IMR-90 (cell line): ENCODE measurements around the gene TMEM63A. TPM values are rescaled to one million over a fixed set of nuclear protein-coding genes. Genes with fewer than 3 reads are reported as not detected.

Experiments
- ATAC-seq: fragments of 200-7000 bp; cut with Tn5 transposase; 2 replicates; pipeline ENCODE4 v1.9.1; 2020; ENCODE audit warnings: low read depth, mild to moderate bottlenecking, moderate library complexity
- BruUV-seq: library from RNA; stranded (reverse); fragments of 400-500 nt; replicated peaks from 2 replicates; lab custom pipeline; 2021; lab: Mats Ljungman, UMichigan
- CTCF ChIA-PET: fragments of 300-600 bp; formaldehyde crosslinking; extraction: SDS; loops from one replicate; lab custom pipeline; 2021; ENCODE audit warnings: antibody characterized with exemption; lab: Yijun Ruan, JAX
- POLR2A ChIA-PET: fragments of 300-600 bp; sonication (Branson Sonifier 250); formaldehyde crosslinking; loops from one replicate; lab custom pipeline; 2022; ENCODE audit warnings: antibody characterized with exemption; ENCODE audit not compliant: unreplicated experiment; lab: Charles Lee
- DNase-seq: peaks from one replicate; pipeline ENCODE4 v3.0.0; 2013
- H2AFZ ChIP-seq: replicated peaks from 2 replicates; pipeline ENCODE3; 2013; ENCODE audit warnings: low read length, mild to moderate bottlenecking; ENCODE audit not compliant: poor library complexity
- H2AK5ac ChIP-seq: 2 replicates; pipeline ENCODE4 v1.6.1; 2013; ENCODE audit warnings: low read depth, low read length, inconsistent platforms
- H2AK9ac ChIP-seq: replicated peaks from 2 replicates; pipeline ENCODE3; 2013; ENCODE audit warnings: mild to moderate bottlenecking, low read depth, low read length, moderate library complexity; ENCODE audit not compliant: poor library complexity
- H2BK120ac ChIP-seq: 2 replicates; pipeline ENCODE4 v1.6.1; 2013; ENCODE audit warnings: low read depth, low read length, inconsistent platforms
- H2BK15ac ChIP-seq: 3 replicates; pipeline ENCODE4 v1.6.1; 2013; ENCODE audit warnings: low read depth, low read length, inconsistent platforms
- H2BK20ac ChIP-seq: 2 replicates; pipeline ENCODE4 v1.6.1; 2013; ENCODE audit warnings: low read depth, mild to moderate bottlenecking, inconsistent platforms, low read length, moderate library complexity
- H2BK5ac ChIP-seq: 2 replicates; pipeline ENCODE4 v1.6.1; 2013; ENCODE audit warnings: mild to moderate bottlenecking, low read depth, low read length, inconsistent platforms; ENCODE audit not compliant: poor library complexity, severe bottlenecking
- H3K14ac ChIP-seq: replicated peaks from 2 replicates; pipeline ENCODE4 v1.6.1; 2013; ENCODE audit warnings: low read depth, low read length, inconsistent platforms
- H3K18ac ChIP-seq: 2 replicates; pipeline ENCODE4 v1.6.1; 2013; ENCODE audit warnings: low read depth, low read length, control low read depth
- H3K23ac ChIP-seq: 2 replicates; pipeline ENCODE4 v1.6.1; 2013; ENCODE audit warnings: low read depth, low read length, inconsistent platforms
- H3K27ac ChIP-seq: 2 replicates; pipeline ENCODE4 v1.5.1; 2013; ENCODE audit warnings: mild to moderate bottlenecking, control low read depth, low read length; ENCODE audit not compliant: insufficient read depth
- H3K27me3 ChIP-seq: 2 replicates; pipeline ENCODE4 v1.6.1; 2013; ENCODE audit warnings: low read length; ENCODE audit not compliant: control insufficient read depth, insufficient read depth
- H3K36me3 ChIP-seq: 2 replicates; pipeline ENCODE4 v1.6.1; 2013; ENCODE audit warnings: low read length, mixed read lengths; ENCODE audit not compliant: control insufficient read depth, insufficient read depth
- H3K4ac ChIP-seq: 2 replicates; pipeline ENCODE4 v1.6.1; 2013; ENCODE audit warnings: low read depth, low read length, inconsistent platforms
- H3K4me1 ChIP-seq: 2 replicates; pipeline ENCODE4 v1.6.1; 2013; ENCODE audit warnings: low read length, mixed read lengths; ENCODE audit not compliant: control insufficient read depth, insufficient read depth
- H3K4me2 ChIP-seq: 2 replicates; pipeline ENCODE4 v1.6.1; 2013; ENCODE audit warnings: low read depth, mild to moderate bottlenecking, control low read depth, low read length, moderate library complexity
- H3K4me3 ChIP-seq: 2 replicates; pipeline ENCODE4 v1.5.1; 2013; ENCODE audit warnings: low read depth, mild to moderate bottlenecking, control low read depth, low read length, moderate library complexity; ENCODE audit not compliant: insufficient read depth
- H3K56ac ChIP-seq: 2 replicates; pipeline ENCODE4 v1.6.1; 2013; ENCODE audit warnings: low read length, inconsistent platforms; ENCODE audit not compliant: insufficient read depth; ENCODE audit errors: extremely low read depth
- H3K79me1 ChIP-seq, 2 experiments: 2 replicates each; pipeline ENCODE4 v1.6.1; 2013; ENCODE audit warnings: low read length in 2 of 2, inconsistent platforms in 1 of 2, low read depth in 1 of 2
- H3K9ac ChIP-seq: 2 replicates; pipeline ENCODE4 v1.6.1; 2013; ENCODE audit warnings: low read depth, low read length, control low read depth
- H3K9me1 ChIP-seq: 2 replicates; pipeline ENCODE4 v1.6.1; 2013; ENCODE audit warnings: low read length, inconsistent platforms; ENCODE audit not compliant: insufficient read depth
- H3K9me3 ChIP-seq: 2 replicates; pipeline ENCODE4 v1.6.1; 2013; ENCODE audit warnings: low read length; ENCODE audit not compliant: control insufficient read depth, insufficient read depth
- H4K20me1 ChIP-seq: 2 replicates; pipeline ENCODE4 v1.6.1; 2013; ENCODE audit warnings: low read length, inconsistent platforms; ENCODE audit not compliant: insufficient read depth
- H4K5ac ChIP-seq: 2 replicates; pipeline ENCODE4 v1.6.1; 2013; ENCODE audit warnings: mild to moderate bottlenecking, low read depth, low read length, control low read depth
- H4K8ac ChIP-seq, 2 experiments: 2 replicates each; pipeline ENCODE4 v1.6.1; 2013; ENCODE audit warnings: low read depth in 2 of 2, low read length in 2 of 2, control low read depth in 1 of 2, inconsistent platforms in 1 of 2
- H4K91ac ChIP-seq: 2 replicates; pipeline ENCODE4 v1.6.1; 2013; ENCODE audit warnings: low read depth, low read length, inconsistent platforms; ENCODE audit not compliant: insufficient read depth
- BHLHE40 ChIP-seq: fragments of 150-350 bp; IDR thresholded peaks from 2 replicates; pipeline ENCODE4 v1.6.1; 2016; ENCODE audit warnings: mild to moderate bottlenecking, low read depth, low read length
- CEBPB ChIP-seq: IDR thresholded peaks from 2 replicates; pipeline ENCODE4 v1.6.1; 2012; ENCODE audit warnings: low read depth, low read length, improper control_type of control experiment
- CHD1 ChIP-seq: IDR thresholded peaks from 2 replicates; pipeline ENCODE4 v1.6.1; 2012; ENCODE audit warnings: low read depth, low read length, improper control_type of control experiment
- MAFK ChIP-seq: IDR thresholded peaks from 2 replicates; pipeline ENCODE4 v1.6.1; 2012; ENCODE audit warnings: low read depth, low read length, improper control_type of control experiment
- MAZ ChIP-seq: IDR thresholded peaks from 2 replicates; pipeline ENCODE4 v1.6.1; 2012; ENCODE audit warnings: low read depth, mild to moderate bottlenecking, low read length, improper control_type of control experiment, moderate library complexity, borderline replicate concordance
- MXI1 ChIP-seq: IDR thresholded peaks from 2 replicates; pipeline ENCODE4 v1.6.1; 2012; ENCODE audit warnings: low read depth, mild to moderate bottlenecking, low read length, moderate library complexity, borderline replicate concordance
- NFE2L2 ChIP-seq: fragments of 150-350 bp; IDR thresholded peaks from 2 replicates; pipeline ENCODE4 v1.6.1; 2016; ENCODE audit warnings: low read depth, mild to moderate bottlenecking, low read length
- RAD21 ChIP-seq: IDR thresholded peaks from 2 replicates; pipeline ENCODE4 v1.6.1; 2012; ENCODE audit warnings: low read length, improper control_type of control experiment
- RCOR1 ChIP-seq: IDR thresholded peaks from 2 replicates; pipeline ENCODE4 v1.6.1; 2012; ENCODE audit warnings: mild to moderate bottlenecking, low read length, improper control_type of control experiment; ENCODE audit not compliant: insufficient replicate concordance
- RFX5 ChIP-seq: IDR thresholded peaks from 2 replicates; pipeline ENCODE4 v1.8.0; 2012; ENCODE audit warnings: low read depth, mild to moderate bottlenecking, low read length, moderate library complexity
- SMC3 ChIP-seq: fragments of 150-350 bp; IDR thresholded peaks from 2 replicates; pipeline ENCODE4 v1.6.1; 2016; ENCODE audit warnings: low read depth, mild to moderate bottlenecking, antibody characterized with exemption, low read length, moderate library complexity
- WGBS, 2 experiments: methylation state at CpG; one replicate each; pipeline versions ENCODE4 v1.1.5 to v1.1.7; 2013; ENCODE audit warnings: missing lambda C conversion rate in 2 of 2; ENCODE audit not compliant: insufficient read length in 1 of 2; ENCODE audit errors: extremely low coverage in 2 of 2; 5-methylcytosine and 5-hydroxymethylcytosine counted together
- dilution Hi-C: fragments of 300-500 bp; cut with HindIII; formaldehyde crosslinking; loops from one replicate; pipeline ENCODE4 v1.14.3; 2018; ENCODE audit warnings: low sequenced_read_pairs; ENCODE audit not compliant: unreplicated experiment
- in situ Hi-C: fragments of 300-500 bp; cut with MboI; formaldehyde crosslinking; loops from 3 replicates; pipeline ENCODE4 v1.14.3; 2019; ENCODE audit warnings: low sequenced_read_pairs, inconsistent platforms, mixed read lengths
- intact Hi-C: fragments of 100-400 bp; cut with micrococcal nuclease; formaldehyde crosslinking; loops from 2 replicates; pipeline ENCODE4 v1.10.0; 2022
- polyA plus RNA-seq, 3 experiments: library from polyadenylated mRNA; depleted of rRNA; stranded (reverse); fragments of >200 nt; gene quantifications; 2 replicates each; pipeline ENCODE4 v1.2.3, GENCODE V29; 2012; ENCODE audit warnings: low replicate concordance in 1 of 3
- total RNA-seq: library from RNA; depleted of rRNA; stranded (reverse); fragments of >200 nt; gene quantifications from 2 replicates; pipeline ENCODE4 v1.2.3, GENCODE V29; 2012
- TF ChIP-seq, protein P1 (sequence below): fragments of 150-350 bp; IDR thresholded peaks from 2 replicates; pipeline ENCODE4 v1.6.1; 2017; ENCODE audit warnings: mild to moderate bottlenecking, antibody characterized with exemption, low read length, low read depth
- TF ChIP-seq, protein P2 (sequence below): conservative IDR thresholded peaks from 2 replicates; pipeline ENCODE4 v1.5.1; 2012; ENCODE audit warnings: mild to moderate bottlenecking, low read depth, low read length, improper control_type of control experiment
- TF ChIP-seq, protein P3 (sequence below): fragments of 150-350 bp; IDR thresholded peaks from 2 replicates; pipeline ENCODE4 v1.6.1; 2016; ENCODE audit warnings: low read depth, mild to moderate bottlenecking, low read length, moderate library complexity, borderline replicate concordance

Gene TMEM63A
- total and polyA plus RNA-seq, 2 of the 4 experiments (the other 2 are of a cell fraction) = 4.7 to 23.3 TPM

DNA sequence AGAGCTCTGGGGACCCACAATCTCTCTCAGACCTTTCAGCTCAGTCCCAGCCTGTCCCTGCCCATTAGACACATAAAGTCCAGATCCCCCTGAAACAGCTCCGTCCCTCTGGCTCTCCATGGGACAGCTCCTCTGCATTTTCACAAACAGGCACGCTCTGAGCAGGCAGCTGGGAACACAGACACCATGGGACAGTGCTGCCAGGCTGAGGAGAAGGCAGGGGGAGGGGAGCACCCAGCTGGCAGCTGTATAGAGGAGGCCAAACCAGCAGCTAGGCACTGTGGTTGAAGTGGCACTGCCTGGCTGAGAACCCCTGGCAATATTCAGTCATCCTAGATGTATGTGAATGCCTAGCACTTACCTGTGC lies 2.0 kb downstream of the TMEM63A start:
- Histone ChIP-seq H2AK9ac (no peak overlapping the region), H3K27me3 (no peaks in the 10 kb centered on the region), H3K9ac (no peak overlapping the region), H3K18ac (no peak overlapping the region), H3K23ac (no peak overlapping the region), H2BK5ac (no peak overlapping the region), H4K91ac (no peak overlapping the region), H2BK120ac (no peak overlapping the region), H3K14ac (no peak overlapping the region), H2BK20ac (no peak overlapping the region), H3K4ac (no peak overlapping the region), H3K4me3 (no peak overlapping the region), H3K9me3 (no peaks in the 10 kb centered on the region), H3K56ac (no peak overlapping the region), H3K4me1 (peaks cover 12% of the 10 kb centered on the region; the same call in 1 of the 2 replicates), H2AK5ac (no peak overlapping the region), H3K79me1 (peaks cover 21 to 71% of the 10 kb centered on the region in 2 experiments), H3K36me3 (peaks cover 10% of the 10 kb centered on the region; the same call in 1 of the 2 replicates), H4K8ac (no peak overlapping the region), H2AFZ (no peak overlapping the region), H3K4me2 (no peak overlapping the region), H4K5ac (no peak overlapping the region), H3K27ac (no peak overlapping the region), H4K20me1 (peaks cover 35% of the 10 kb centered on the region), H2BK15ac (no peak overlapping the region), H3K9me1 (peaks cover 11% of the 10 kb centered on the region)
- no peak for DNase-seq
- TF ChIP-seq BHLHE40 = no peak
- TF ChIP-seq, protein P1, sequence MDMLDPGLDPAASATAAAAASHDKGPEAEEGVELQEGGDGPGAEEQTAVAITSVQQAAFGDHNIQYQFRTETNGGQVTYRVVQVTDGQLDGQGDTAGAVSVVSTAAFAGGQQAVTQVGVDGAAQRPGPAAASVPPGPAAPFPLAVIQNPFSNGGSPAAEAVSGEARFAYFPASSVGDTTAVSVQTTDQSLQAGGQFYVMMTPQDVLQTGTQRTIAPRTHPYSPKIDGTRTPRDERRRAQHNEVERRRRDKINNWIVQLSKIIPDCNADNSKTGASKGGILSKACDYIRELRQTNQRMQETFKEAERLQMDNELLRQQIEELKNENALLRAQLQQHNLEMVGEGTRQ = no peak
- TF ChIP-seq MXI1 = no peak
- no peak for TF ChIP-seq RFX5
- TF ChIP-seq, protein P2, sequence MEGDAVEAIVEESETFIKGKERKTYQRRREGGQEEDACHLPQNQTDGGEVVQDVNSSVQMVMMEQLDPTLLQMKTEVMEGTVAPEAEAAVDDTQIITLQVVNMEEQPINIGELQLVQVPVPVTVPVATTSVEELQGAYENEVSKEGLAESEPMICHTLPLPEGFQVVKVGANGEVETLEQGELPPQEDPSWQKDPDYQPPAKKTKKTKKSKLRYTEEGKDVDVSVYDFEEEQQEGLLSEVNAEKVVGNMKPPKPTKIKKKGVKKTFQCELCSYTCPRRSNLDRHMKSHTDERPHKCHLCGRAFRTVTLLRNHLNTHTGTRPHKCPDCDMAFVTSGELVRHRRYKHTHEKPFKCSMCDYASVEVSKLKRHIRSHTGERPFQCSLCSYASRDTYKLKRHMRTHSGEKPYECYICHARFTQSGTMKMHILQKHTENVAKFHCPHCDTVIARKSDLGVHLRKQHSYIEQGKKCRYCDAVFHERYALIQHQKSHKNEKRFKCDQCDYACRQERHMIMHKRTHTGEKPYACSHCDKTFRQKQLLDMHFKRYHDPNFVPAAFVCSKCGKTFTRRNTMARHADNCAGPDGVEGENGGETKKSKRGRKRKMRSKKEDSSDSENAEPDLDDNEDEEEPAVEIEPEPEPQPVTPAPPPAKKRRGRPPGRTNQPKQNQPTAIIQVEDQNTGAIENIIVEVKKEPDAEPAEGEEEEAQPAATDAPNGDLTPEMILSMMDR = no peak
- no peak for TF ChIP-seq NFE2L2
- TF ChIP-seq, protein P3, sequence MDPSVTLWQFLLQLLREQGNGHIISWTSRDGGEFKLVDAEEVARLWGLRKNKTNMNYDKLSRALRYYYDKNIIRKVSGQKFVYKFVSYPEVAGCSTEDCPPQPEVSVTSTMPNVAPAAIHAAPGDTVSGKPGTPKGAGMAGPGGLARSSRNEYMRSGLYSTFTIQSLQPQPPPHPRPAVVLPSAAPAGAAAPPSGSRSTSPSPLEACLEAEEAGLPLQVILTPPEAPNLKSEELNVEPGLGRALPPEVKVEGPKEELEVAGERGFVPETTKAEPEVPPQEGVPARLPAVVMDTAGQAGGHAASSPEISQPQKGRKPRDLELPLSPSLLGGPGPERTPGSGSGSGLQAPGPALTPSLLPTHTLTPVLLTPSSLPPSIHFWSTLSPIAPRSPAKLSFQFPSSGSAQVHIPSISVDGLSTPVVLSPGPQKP = no peak
- TF ChIP-seq MAZ = no peak
- no peak for TF ChIP-seq MAFK
- TF ChIP-seq RAD21 = no peak
- TF ChIP-seq CEBPB = no peak
- TF ChIP-seq RCOR1 = no peak
- no peak for TF ChIP-seq CHD1
- TF ChIP-seq SMC3 = no peak
- TSS peak; percentile 43 for BruUV-seq
- WGBS, 2 experiments = 80% methylated on average over 1 of the region's 2 CpGs; no CpG with 5 or more reads in 1 of the 2 experiments
- POLR2A ChIA-PET = no interaction called here
- dilution Hi-C loops = no loop called here
- in situ Hi-C loops = no loop called here
- intact Hi-C loops = no loop called here
- no peak for ATAC-seq
- CTCF ChIA-PET = interaction anchor here (0.9 kb wide), 1 partner anchor 118 kb away, joined by 3 read pairs; no protein-coding TSS in a partner anchor
